ENCODE results near the gene TMEM131. TPM values are rescaled to one million over a fixed set of nuclear protein-coding genes. Genes with fewer than 3 reads are reported as not detected.

Gene TMEM131
- total RNA-seq, 1 donor from 2014 or later: 31.7 TPM

GRCh38 chr2:97969081-97970067 is 26.4 kb downstream of the TMEM131 start:
- Mint-ChIP-seq H3K4me1 (ENCODE audit: unreplicated experiment) (peaks cover 3% of the 10 kb centered on the region), H3K4me3 (ENCODE audit: unreplicated experiment) (no peak overlapping the region), H3K36me3 (ENCODE audit: low read depth, unreplicated experiment) (peaks cover 5% of the 10 kb centered on the region), H3K9me3 (ENCODE audit: unreplicated experiment) (no peaks in the 10 kb centered on the region), H3K27ac (ENCODE audit: unreplicated experiment) (no peak overlapping the region), H3K27me3 (ENCODE audit: unreplicated experiment) (no peaks in the 10 kb centered on the region)
- no peak for DNase-seq (ENCODE audit: low spot score)
- no peak for TF ChIP-seq CTCF (IDR thresholded peaks at IDR 0.05; ENCODE audit: unreplicated experiment)

- DNase-seq (ENCODE audit: low spot score): no peak
- no peaks in the 10 kb centered on the region for H3K36me3 Mint-ChIP-seq (ENCODE audit: low read depth, unreplicated experiment)
- H3K4me3 Mint-ChIP-seq (ENCODE audit: unreplicated experiment): no peak overlapping the region
- TF ChIP-seq CTCF (IDR thresholded peaks at IDR 0.05; ENCODE audit: unreplicated experiment): no peak
- H3K27me3 Mint-ChIP-seq (ENCODE audit: unreplicated experiment): no peaks in the 10 kb centered on the region
- peaks cover 3% of the 10 kb centered on the region for H3K4me1 Mint-ChIP-seq (ENCODE audit: unreplicated experiment)
- no peaks in the 10 kb centered on the region for H3K9me3 Mint-ChIP-seq (ENCODE audit: unreplicated experiment)
- H3K27ac Mint-ChIP-seq (ENCODE audit: unreplicated experiment): no peak overlapping the region
Measured at GRCh38 chr2:97967931-97968627, 27.7 kb downstream of the TMEM131 start.

- H3K4me1 Mint-ChIP-seq (ENCODE audit: unreplicated experiment): peaks cover 3% of the 10 kb centered on the region
- no peak for DNase-seq (ENCODE audit: low spot score)
- H3K36me3 Mint-ChIP-seq (ENCODE audit: low read depth, unreplicated experiment): no peaks in the 10 kb centered on the region
- H3K27ac Mint-ChIP-seq (ENCODE audit: unreplicated experiment): no peak overlapping the region
- H3K27me3 Mint-ChIP-seq (ENCODE audit: unreplicated experiment): no peaks in the 10 kb centered on the region
- no peaks in the 10 kb centered on the region for H3K9me3 Mint-ChIP-seq (ENCODE audit: unreplicated experiment)
- no peak for TF ChIP-seq CTCF (IDR thresholded peaks at IDR 0.05; ENCODE audit: unreplicated experiment)
- H3K4me3 Mint-ChIP-seq (ENCODE audit: unreplicated experiment): no peak overlapping the region
Measured at GRCh38 chr2:97967216-97967592, 28.5 kb downstream of the TMEM131 start.

GRCh38 chr2:97966545-97967215 is 29.1 kb downstream of the TMEM131 start:
- H3K27ac Mint-ChIP-seq (ENCODE audit: unreplicated experiment): no peak overlapping the region
- no peak for TF ChIP-seq CTCF (IDR thresholded peaks at IDR 0.05; ENCODE audit: unreplicated experiment)

More at GRCh38 chr2:97966545-97967215, 29.1 kb downstream of the TMEM131 start:
- H3K27me3 Mint-ChIP-seq (ENCODE audit: unreplicated experiment): no peaks in the 10 kb centered on the region
- no peak for DNase-seq (ENCODE audit: low spot score)
- no peak overlapping the region for H3K4me3 Mint-ChIP-seq (ENCODE audit: unreplicated experiment)
- H3K36me3 Mint-ChIP-seq (ENCODE audit: low read depth, unreplicated experiment): no peaks in the 10 kb centered on the region
- H3K9me3 Mint-ChIP-seq (ENCODE audit: unreplicated experiment): no peaks in the 10 kb centered on the region
- peaks cover 3% of the 10 kb centered on the region for H3K4me1 Mint-ChIP-seq (ENCODE audit: unreplicated experiment)
